D721Med (cell line): ENCODE measurements around the gene CDH23.

Source experiments
- DNase-seq: peaks from one replicate; pipeline ENCODE4 v3.0.0; 2011; ENCODE audit warnings: low spot score; ENCODE audit not compliant: insufficient read length
- FAIRE-seq: peaks from 2 replicates; lab custom pipeline; 2011; peaks lifted over from hg19 to GRCh38; lab: Jason Lieb, UNC
- TF ChIP-seq, protein P1 (sequence below): IDR thresholded peaks from 2 replicates; pipeline ENCODE4 v1.5.1; 2012; ENCODE audit warnings: mild to moderate bottlenecking, control low read depth; ENCODE audit not compliant: insufficient read depth; ENCODE audit errors: missing control alignments

Gene CDH23

DNA sequence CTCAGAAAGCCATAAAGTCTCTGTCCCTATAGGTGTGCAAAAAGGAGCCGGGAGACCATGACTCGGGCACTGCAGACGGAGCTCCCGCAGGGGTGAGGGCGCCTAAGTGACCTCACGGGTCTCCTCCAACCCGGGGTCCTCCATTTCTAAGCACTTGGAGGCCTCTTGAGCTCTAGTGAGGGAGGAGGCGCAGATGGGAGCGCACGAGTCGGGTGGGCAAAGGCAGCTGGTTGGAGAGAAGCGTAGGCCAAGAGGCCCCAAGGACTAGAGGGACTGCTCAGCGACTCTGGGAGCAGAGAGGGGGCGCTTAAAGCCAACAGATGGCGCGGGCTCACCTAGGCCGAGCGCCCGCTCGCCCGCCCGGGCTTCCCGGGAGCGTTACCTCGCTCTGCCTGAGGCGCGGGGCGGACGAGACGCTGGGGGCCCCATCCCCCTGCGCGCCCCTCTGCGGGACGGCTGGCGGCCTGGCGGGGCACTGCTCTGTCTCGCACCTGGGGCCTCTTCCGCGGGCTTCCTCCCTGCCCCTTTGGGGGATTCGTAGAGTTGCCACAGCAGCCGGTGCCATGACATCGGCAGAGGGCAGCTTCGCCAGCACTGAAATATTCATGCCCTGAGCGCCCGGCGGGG lies 523 bp upstream of the CDH23 start:
- DNase-seq = peak; percentile 70
- TF ChIP-seq, protein P1, sequence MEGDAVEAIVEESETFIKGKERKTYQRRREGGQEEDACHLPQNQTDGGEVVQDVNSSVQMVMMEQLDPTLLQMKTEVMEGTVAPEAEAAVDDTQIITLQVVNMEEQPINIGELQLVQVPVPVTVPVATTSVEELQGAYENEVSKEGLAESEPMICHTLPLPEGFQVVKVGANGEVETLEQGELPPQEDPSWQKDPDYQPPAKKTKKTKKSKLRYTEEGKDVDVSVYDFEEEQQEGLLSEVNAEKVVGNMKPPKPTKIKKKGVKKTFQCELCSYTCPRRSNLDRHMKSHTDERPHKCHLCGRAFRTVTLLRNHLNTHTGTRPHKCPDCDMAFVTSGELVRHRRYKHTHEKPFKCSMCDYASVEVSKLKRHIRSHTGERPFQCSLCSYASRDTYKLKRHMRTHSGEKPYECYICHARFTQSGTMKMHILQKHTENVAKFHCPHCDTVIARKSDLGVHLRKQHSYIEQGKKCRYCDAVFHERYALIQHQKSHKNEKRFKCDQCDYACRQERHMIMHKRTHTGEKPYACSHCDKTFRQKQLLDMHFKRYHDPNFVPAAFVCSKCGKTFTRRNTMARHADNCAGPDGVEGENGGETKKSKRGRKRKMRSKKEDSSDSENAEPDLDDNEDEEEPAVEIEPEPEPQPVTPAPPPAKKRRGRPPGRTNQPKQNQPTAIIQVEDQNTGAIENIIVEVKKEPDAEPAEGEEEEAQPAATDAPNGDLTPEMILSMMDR = peak; percentile 53
- no peak for FAIRE-seq

DNA sequence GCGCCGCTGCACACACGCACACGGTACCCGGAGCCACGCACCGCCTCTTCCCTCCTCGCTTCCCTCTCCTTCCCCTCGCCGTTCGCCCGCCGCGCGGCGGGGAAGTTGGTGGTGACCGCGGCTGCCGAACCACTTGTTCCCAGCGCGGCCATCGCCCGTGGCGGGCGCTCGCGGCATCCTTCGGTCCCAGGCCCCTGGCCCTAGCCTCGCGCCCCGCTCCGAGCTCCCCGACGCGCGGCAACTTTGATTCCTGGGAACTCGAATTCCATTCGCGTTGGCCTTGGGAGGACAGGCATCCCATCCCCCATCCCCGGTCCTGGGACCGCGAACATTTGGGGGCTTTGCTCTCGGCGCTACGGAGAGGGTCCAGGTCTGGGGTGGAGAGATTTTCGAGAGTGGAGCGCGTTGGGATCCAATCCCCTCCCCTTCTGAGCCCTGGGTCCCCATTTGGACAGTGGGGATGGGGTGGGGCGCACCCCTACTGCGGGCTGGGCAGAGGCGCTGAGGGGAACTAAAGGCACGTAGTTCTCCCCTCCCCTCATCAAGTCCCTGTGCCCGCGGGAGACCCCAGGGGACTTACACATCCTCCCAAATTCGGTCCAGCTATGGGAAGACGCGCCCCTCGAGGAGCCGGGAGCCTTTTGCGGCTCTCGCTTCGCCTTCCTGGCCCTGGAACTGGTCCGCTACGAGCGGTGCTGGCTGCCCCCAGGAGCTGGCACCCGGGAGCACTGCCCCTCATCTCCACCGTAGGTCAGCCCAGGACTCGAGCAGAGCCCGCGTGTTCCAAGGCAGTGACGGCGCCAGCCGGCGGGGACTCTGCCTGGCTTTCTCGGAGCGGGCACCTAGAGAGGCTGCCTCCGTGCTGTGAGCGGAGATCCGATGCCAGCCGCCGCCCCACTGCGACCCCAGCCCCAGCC lies 834 bp downstream of the CDH23 start:
- DNase-seq = no peak
- TF ChIP-seq, protein P1 = no peak
- no peak for FAIRE-seq

DNA sequence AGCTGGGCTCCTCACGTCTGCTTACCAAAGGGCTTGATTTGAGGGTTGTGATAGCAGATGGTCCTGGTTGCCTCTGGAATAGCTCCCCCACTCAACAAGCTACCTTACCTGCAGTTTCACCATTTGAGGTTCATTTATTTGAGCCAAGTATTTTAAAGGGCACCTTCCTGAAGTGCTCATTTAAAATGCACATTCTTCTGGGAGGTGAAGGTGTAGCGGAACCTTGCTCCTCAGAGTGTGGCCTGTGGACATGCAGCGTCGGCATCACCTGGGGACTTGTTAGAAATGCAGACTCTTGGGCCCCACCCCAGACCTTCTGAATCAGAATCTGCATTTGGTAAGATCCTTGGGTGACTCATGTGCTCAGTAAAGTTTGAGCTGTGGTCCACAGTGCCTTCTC lies 2.3 kb downstream of the CDH23 start:
- TF ChIP-seq, protein P1 = no peak
- FAIRE-seq (no peak), DNase-seq (no peak)

DNA sequence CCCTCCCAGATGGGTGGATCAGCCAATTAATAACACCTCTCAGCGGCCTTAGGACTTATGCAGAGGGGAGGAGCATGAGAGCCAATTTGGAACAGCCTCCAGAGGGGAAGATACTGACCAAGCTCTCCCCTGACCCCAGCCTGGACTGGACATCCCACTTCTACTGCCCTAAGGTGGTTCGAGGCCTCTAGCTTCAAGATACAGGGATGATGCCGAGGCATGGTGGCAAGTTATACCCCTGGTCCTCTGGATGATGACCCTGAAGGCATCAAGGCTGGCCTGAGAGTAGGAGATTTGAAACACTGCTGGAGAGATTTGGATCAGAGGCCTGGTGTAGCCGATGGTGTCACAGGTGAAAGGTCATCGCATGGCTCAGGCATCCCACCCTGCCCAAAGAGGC lies 3.2 kb downstream of the CDH23 start:
- TF ChIP-seq, protein P1 = no peak
- no peak for DNase-seq
- FAIRE-seq = no peak

DNA sequence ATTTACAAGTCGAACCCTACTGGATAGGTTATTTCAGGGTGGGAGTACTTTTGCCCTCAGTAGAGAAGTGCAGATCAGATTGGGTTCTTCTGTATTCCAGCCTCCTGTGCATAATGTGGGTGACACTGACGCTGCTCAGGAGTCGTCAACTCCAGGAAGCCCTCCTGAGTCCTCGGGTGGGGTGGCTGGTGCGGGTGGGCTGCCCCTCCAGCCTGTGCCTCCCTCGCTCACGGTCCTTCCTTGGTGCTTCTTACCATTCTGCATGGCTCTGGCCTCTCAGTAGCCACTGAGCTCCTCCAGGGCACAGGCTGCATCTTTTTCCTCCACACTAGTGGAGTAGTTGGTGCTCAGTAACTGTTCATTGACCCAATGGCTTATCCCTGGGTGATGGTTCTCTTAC lies 4.3 kb downstream of the CDH23 start:
- no peak for FAIRE-seq
- no peak for DNase-seq
- TF ChIP-seq, protein P1 = no peak

DNA sequence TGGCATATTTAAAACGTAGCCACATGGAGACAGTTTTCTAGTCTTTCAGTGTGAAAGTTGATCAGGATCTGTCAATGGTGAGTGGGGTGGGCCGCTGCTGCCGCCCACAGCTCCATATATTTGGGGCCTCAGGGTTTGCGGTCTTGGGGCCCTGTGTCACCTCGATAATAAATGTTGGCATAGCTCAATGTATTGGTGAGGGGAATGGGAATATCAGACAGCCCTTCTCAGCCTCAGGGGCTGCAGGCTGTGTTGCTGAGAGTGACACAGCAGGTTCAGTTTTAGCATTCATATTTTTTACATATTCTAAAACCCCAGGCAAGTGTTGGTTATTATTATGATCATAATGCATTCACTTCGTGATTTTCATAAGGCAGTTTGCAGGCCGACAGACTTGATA lies 5.3 kb downstream of the CDH23 start:
- TF ChIP-seq, protein P1 = no peak
- FAIRE-seq (no peak), DNase-seq (no peak)
